HG03439 (cell line): ENCODE data around the gene PCDHA7.
"Not testable (repeated sequence)": the region's sequence is repeated elsewhere in the genome, so short reads cannot be mapped to it uniquely, and the experiment has no call there.

ENCODE experiments used
- ATAC-seq: cut with Tn5 transposase; IDR thresholded peaks from one replicate; pipeline ENCODE4 v1.9.1; 2021; ENCODE audit warnings: mild to moderate bottlenecking, moderate library complexity; ENCODE audit not compliant: unreplicated experiment

PCDHA7 gene

GRCh38 chr5:140862441-140863295 lies 28.6 kb downstream of the PCDHA7 start:
- no peak for ATAC-seq

GRCh38 chr5:140868721-140869554 lies 34.9 kb downstream of the PCDHA7 start, which contains the start of gene PCDHA11:
PCDHA11 (plus strand) TSS chr5:140868957; CDS start chr5:140869104, 147 bp downstream.
- no peak for ATAC-seq

- ATAC-seq = no peak
These were observed 35.5 kb downstream of the PCDHA7 start for GRCh38 chr5:140869555-140869886.

- no peak for ATAC-seq
These were observed 36.4 kb downstream of the PCDHA7 start for GRCh38 chr5:140870221-140871201.

GRCh38 chr5:140875085-140876065 lies 41.3 kb downstream of the PCDHA7 start, which contains the start of gene PCDHA12:
PCDHA12 (plus strand) TSS chr5:140875308; CDS start chr5:140875473, 165 bp downstream.
- no peak for ATAC-seq

GRCh38 chr5:140876541-140877261 lies 42.6 kb downstream of the PCDHA7 start:
- ATAC-seq = not testable (repeated sequence)

GRCh38 chr5:140877262-140877581 lies 43.2 kb downstream of the PCDHA7 start:
- no peak for ATAC-seq

GRCh38 chr5:140881889-140882590 lies 48.0 kb downstream of the PCDHA7 start, which contains the start of gene PCDHA13:
PCDHA13 (plus strand) TSS chr5:140882124; CDS start chr5:140882269, 145 bp downstream.
- ATAC-seq = no peak

- ATAC-seq = no peak
These were observed 48.5 kb downstream of the PCDHA7 start for GRCh38 chr5:140882591-140882899.

GRCh38 chr5:140883373-140883772 lies 49.3 kb downstream of the PCDHA7 start:
- no peak for ATAC-seq

- no peak for ATAC-seq
These were observed 50.0 kb downstream of the PCDHA7 start for GRCh38 chr5:140883927-140884697.
